CD14-positive monocyte (primary cell): ENCODE results near the gene UNK. TPM values are rescaled to one million over a fixed set of nuclear protein-coding genes. Genes with fewer than 3 reads are reported as not detected.

ENCODE experiments used
- DNase-seq, 3 donors: peaks; one replicate each; pipeline ENCODE4 v3.0.0-alpha.2; 2011 to 2022
- H2AFZ ChIP-seq: 2 replicates; pipeline ENCODE4 v1.6.0; 2012; ENCODE audit warnings: mild to moderate bottlenecking, low read depth, low read length, inconsistent platforms; ENCODE audit not compliant: insufficient read depth, poor library complexity, severe bottlenecking
- H3K27ac ChIP-seq, 2 donors: 1 replicate in 1 of 2; 2 replicates in 1 of 2; pipeline ENCODE4 v1.5.1; 2012 to 2013; ENCODE audit warnings: low read length in 2 of 2, control low read depth in 1 of 2, inconsistent platforms in 1 of 2, low read depth in 1 of 2, mild to moderate bottlenecking in 1 of 2
- H3K27me3 ChIP-seq, 2 donors: one replicate each; pipeline versions ENCODE4 v1.6.0 to v1.6.1; 2011 to 2013; ENCODE audit warnings: low read length in 2 of 2; ENCODE audit not compliant: control insufficient read depth in 2 of 2, insufficient read depth in 2 of 2
- H3K36me3 ChIP-seq, 2 donors: replicated peaks in 1 of 2; 1 replicate in 1 of 2; 2 replicates in 1 of 2; pipeline versions ENCODE4 v1.5.1 to v1.6.1; 2012 to 2013; ENCODE audit warnings: low read length in 2 of 2, control low read depth in 1 of 2, inconsistent platforms in 1 of 2, mild to moderate bottlenecking in 1 of 2; ENCODE audit not compliant: insufficient read depth in 2 of 2, control insufficient read depth in 1 of 2
- H3K4me1 ChIP-seq, 2 donors: 1 replicate in 1 of 2; 2 replicates in 1 of 2; pipeline versions ENCODE4 v1.5.1 to v1.6.1; 2012 to 2013; ENCODE audit warnings: low read length in 2 of 2, control low read depth in 1 of 2, inconsistent platforms in 1 of 2, mild to moderate bottlenecking in 1 of 2, moderate library complexity in 1 of 2; ENCODE audit not compliant: insufficient read depth in 2 of 2, control insufficient read depth in 1 of 2
- H3K4me2 ChIP-seq: replicated peaks from 2 replicates; pipeline ENCODE3; 2012; ENCODE audit warnings: low read length, moderate library complexity, mild to moderate bottlenecking; ENCODE audit not compliant: poor library complexity, severe bottlenecking; ENCODE audit errors: extremely low read depth
- H3K4me3 ChIP-seq, 3 experiments: fragments of 200-600 bp in 1 of 3; sonication (generic) in 1 of 3; replicated peaks in 1 of 3; 1 replicate in 2 of 3; 2 replicates in 1 of 3; pipeline ENCODE4 v1.5.1; 2011 to 2013; ENCODE audit warnings: low read length in 3 of 3, mild to moderate bottlenecking in 3 of 3, control low read depth in 2 of 3, low read depth in 2 of 3, inconsistent platforms in 1 of 3, moderate library complexity in 1 of 3
- H3K79me2 ChIP-seq: 2 replicates; pipeline ENCODE4 v1.6.0; 2012; ENCODE audit warnings: mild to moderate bottlenecking, control low read depth, inconsistent platforms, low read length, moderate library complexity; ENCODE audit not compliant: insufficient read depth
- H3K9ac ChIP-seq: 2 replicates; pipeline ENCODE4 v1.6.0; 2017; ENCODE audit warnings: low read length, mild to moderate bottlenecking; ENCODE audit not compliant: insufficient read depth, poor library complexity, severe bottlenecking
- H3K9me3 ChIP-seq, 2 donors: replicated peaks in 1 of 2; 1 replicate in 1 of 2; 2 replicates in 1 of 2; pipeline versions ENCODE4 v1.5.1 to v1.6.1; 2012 to 2013; ENCODE audit warnings: low read length in 2 of 2, control low read depth in 1 of 2; ENCODE audit not compliant: control insufficient read depth in 1 of 2, insufficient read depth in 1 of 2
- H4K20me1 ChIP-seq: 2 replicates; pipeline ENCODE4 v1.6.0; 2012; ENCODE audit warnings: mild to moderate bottlenecking, low read length, control low read depth, moderate library complexity; ENCODE audit not compliant: insufficient read depth
- H3K27ac Mint-ChIP-seq, 7 donors: one replicate each; pipeline ENCODE4 v1.8.0; 2020; ENCODE audit warnings: mild to moderate bottlenecking in 7 of 7, mixed read lengths in 7 of 7, moderate library complexity in 6 of 7, inconsistent platforms in 2 of 7
- H3K27me3 Mint-ChIP-seq, 3 donors: one replicate each; pipeline ENCODE4 v1.8.0; 2021 to 2022; ENCODE audit warnings: low read depth in 3 of 3, mild to moderate bottlenecking in 3 of 3, mixed read lengths in 3 of 3, moderate library complexity in 3 of 3, inconsistent platforms in 1 of 3
- H3K36me3 Mint-ChIP-seq, 2 donors: one replicate each; pipeline ENCODE4 v1.8.0; 2020; ENCODE audit warnings: mixed read lengths in 2 of 2, inconsistent platforms in 1 of 2, mild to moderate bottlenecking in 1 of 2
- H3K4me1 Mint-ChIP-seq: one replicate; pipeline ENCODE4 v1.8.0; 2020; ENCODE audit warnings: mild to moderate bottlenecking, mixed read lengths
- H3K4me3 Mint-ChIP-seq, 2 donors: one replicate each; pipeline ENCODE4 v1.8.0; 2020; ENCODE audit warnings: mild to moderate bottlenecking in 2 of 2, mixed read lengths in 2 of 2, moderate library complexity in 1 of 2
- H3K9me3 Mint-ChIP-seq, 7 donors: one replicate each; pipeline ENCODE4 v1.8.0; 2020 to 2022; ENCODE audit warnings: mixed read lengths in 7 of 7, mild to moderate bottlenecking in 6 of 7, moderate library complexity in 6 of 7, inconsistent platforms in 2 of 7
- WGBS: methylation state at CpG from one replicate; pipeline ENCODE4 v1.1.5; 2013; ENCODE audit warnings: missing lambda C conversion rate; ENCODE audit not compliant: insufficient coverage; 5-methylcytosine and 5-hydroxymethylcytosine counted together
- intact Hi-C, 2 donors: fragments of 100-400 bp; cut with micrococcal nuclease; formaldehyde crosslinking; loops; one replicate each; pipeline versions ENCODE4 v1.15.0 to v1.15.1; 2023
- polyA plus RNA-seq, 3 donors: library from polyadenylated mRNA; depleted of rRNA in 1 of 3; unstranded in 2 of 3; stranded (reverse) in 1 of 3; fragments of 300-500 nt in 2 of 3; fragments of >200 nt in 1 of 3; fragmentation: Illumina TruSeq in 2 of 3; gene quantifications; 1 replicate in 2 of 3; 2 replicates in 1 of 3; pipeline ENCODE4 v1.2.3, GENCODE V29; 2012 to 2021
- TF ChIP-seq, protein P1 (sequence below): fragments of 200-600 bp; IDR thresholded peaks from one replicate; pipeline ENCODE4 v1.8.0; 2022; ENCODE audit warnings: antibody characterized with exemption, mild to moderate bottlenecking

Gene UNK
- polyA plus RNA-seq, 3 donors: 6.3 to 12.9 (median 7.8) TPM

DNA sequence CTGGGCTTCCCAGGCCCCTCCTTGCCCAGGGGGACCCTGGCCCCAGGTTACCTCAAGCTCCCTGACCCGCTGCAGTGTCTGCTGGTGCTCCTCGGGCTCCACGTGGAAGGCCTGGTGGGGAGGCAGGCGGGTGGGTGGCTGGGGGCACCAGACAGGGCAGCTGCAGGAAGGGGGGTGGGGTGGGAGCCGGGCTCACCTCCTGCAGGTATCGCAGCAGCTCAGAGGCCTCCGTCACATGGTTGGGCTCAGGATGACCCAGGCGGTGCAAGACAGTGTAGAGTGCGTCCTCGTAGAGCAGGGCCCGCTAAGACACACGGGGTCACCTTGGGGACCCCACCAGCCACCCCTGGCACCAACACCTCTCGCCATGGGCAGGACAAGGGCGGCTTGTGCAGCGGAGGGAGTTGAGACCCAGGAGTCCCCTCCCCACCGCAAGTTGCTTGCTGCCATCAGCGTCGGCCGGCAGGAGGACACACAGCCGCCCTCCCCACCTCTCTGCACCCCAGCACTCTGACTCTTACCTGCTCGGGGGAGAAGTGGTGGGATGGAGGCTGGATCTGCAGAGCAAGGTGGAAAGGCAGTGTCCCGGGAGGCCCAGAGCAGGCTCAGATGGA lies 58.5 kb downstream of the UNK start:
- Histone ChIP-seq H3K79me2 (peaks cover 37% of the 10 kb centered on the region), H3K4me3 (peak overlapping the region; percentile 59 to 91 (median 89)), H3K4me1 (peaks cover 33 to 45% of the 10 kb centered on the region in 2 donors), H3K9me3 (no peaks in the 10 kb centered on the region), H4K20me1 (peaks cover 62% of the 10 kb centered on the region), H3K27me3 (no peaks in the 10 kb centered on the region), H3K27ac (peak overlapping the region in 1 of 2 donors; percentile 87), H3K9ac (peak overlapping the region; percentile 85), H3K36me3 (peaks cover 52 to 62% of the 10 kb centered on the region in 2 donors), H2AFZ (peak overlapping the region; percentile 89), H3K4me2 (peak overlapping the region; percentile 86)
- Mint-ChIP-seq H3K36me3 (peaks cover 53 to 68% of the 10 kb centered on the region in 2 donors), H3K27ac (peak overlapping the region in 6 of 7 donors; percentile 81 to 94 (median 89)), H3K9me3 (no peaks in the 10 kb centered on the region), H3K27me3 (no peaks in the 10 kb centered on the region), H3K4me1 (peaks cover 23% of the 10 kb centered on the region), H3K4me3 (peak overlapping the region; percentile 89 to 97)
- TF ChIP-seq, protein P1, sequence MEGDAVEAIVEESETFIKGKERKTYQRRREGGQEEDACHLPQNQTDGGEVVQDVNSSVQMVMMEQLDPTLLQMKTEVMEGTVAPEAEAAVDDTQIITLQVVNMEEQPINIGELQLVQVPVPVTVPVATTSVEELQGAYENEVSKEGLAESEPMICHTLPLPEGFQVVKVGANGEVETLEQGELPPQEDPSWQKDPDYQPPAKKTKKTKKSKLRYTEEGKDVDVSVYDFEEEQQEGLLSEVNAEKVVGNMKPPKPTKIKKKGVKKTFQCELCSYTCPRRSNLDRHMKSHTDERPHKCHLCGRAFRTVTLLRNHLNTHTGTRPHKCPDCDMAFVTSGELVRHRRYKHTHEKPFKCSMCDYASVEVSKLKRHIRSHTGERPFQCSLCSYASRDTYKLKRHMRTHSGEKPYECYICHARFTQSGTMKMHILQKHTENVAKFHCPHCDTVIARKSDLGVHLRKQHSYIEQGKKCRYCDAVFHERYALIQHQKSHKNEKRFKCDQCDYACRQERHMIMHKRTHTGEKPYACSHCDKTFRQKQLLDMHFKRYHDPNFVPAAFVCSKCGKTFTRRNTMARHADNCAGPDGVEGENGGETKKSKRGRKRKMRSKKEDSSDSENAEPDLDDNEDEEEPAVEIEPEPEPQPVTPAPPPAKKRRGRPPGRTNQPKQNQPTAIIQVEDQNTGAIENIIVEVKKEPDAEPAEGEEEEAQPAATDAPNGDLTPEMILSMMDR: peak; percentile 25
- WGBS: 17% methylated on average over 7 of the region's 22 CpGs
- intact Hi-C loops: loop anchor here in 1 of 2 donors (10.0 kb wide), 1 partner anchor 178 kb away; the partner anchor contains the start of genes RECQL5 and SAP30BP
- DNase-seq: no peak

GRCh38 chr17:75843577-75844529 lies 59.2 kb downstream of the UNK start, which contains the start of gene UNC13D:
UNC13D (minus strand) TSS chr17:75844404; CDS start chr17:75844337, 67 bp downstream.
- Histone ChIP-seq H3K27me3 (no peaks in the 10 kb centered on the region), H2AFZ (peak within 1 kb of the TSS; percentile 89), H3K36me3 (peaks cover 56 to 62% of the 10 kb centered on the region in 2 donors), H3K79me2 (peaks cover 37% of the 10 kb centered on the region), H3K4me1 (peaks cover 33 to 49% of the 10 kb centered on the region in 2 donors), H3K27ac (peak within 1 kb of the TSS; percentile 87), H3K9me3 (no peaks in the 10 kb centered on the region), H3K4me2 (peak within 1 kb of the TSS; percentile 86), H3K9ac (peak within 1 kb of the TSS; percentile 85), H3K4me3 (peak within 1 kb of the TSS; percentile 59 to 91 (median 89)), H4K20me1 (peaks cover 70% of the 10 kb centered on the region)
- TF ChIP-seq, protein P1: peak; percentile 11
- intact Hi-C loops: loop anchor here in 1 of 2 donors (10.0 kb wide), 1 partner anchor 179 kb away; the partner anchor contains the start of genes RECQL5 and SAP30BP
- DNase-seq: peak; percentile 70 to 81 (median 74)
- H3K9me3 Mint-ChIP-seq: no peaks in the 10 kb centered on the region
- peaks cover 23% of the 10 kb centered on the region for H3K4me1 Mint-ChIP-seq
- H3K27ac Mint-ChIP-seq: peak within 1 kb of the TSS; percentile 88 to 96 (median 92)
- H3K27me3 Mint-ChIP-seq: no peaks in the 10 kb centered on the region
- 1% methylated on average over 20 of the region's 35 CpGs for WGBS
- peak within 1 kb of the TSS; percentile 89 to 97 for H3K4me3 Mint-ChIP-seq
- H3K36me3 Mint-ChIP-seq: peaks cover 52 to 68% of the 10 kb centered on the region in 2 donors
